Endothelial cell (in vitro differentiated cells): ENCODE measurements around the gene ZNF407. TPM values are rescaled to one million over a fixed set of nuclear protein-coding genes. Genes with fewer than 3 reads are reported as not detected.

ENCODE experiments used
- DNase-seq: peaks from one replicate; pipeline ENCODE4 v3.0.0; 2021; ENCODE audit warnings: low spot score
- H3K27ac Mint-ChIP-seq: one replicate; pipeline ENCODE4 v1.8.0; 2021; ENCODE audit warnings: mixed read lengths, inconsistent platforms; ENCODE audit not compliant: unreplicated experiment
- H3K27me3 Mint-ChIP-seq: one replicate; pipeline ENCODE4 v1.8.0; 2021; ENCODE audit warnings: mild to moderate bottlenecking, moderate library complexity, mixed read lengths, inconsistent platforms; ENCODE audit not compliant: unreplicated experiment
- H3K36me3 Mint-ChIP-seq: one replicate; pipeline ENCODE4 v1.8.0; 2021; ENCODE audit warnings: mild to moderate bottlenecking, low read depth, mixed read lengths, inconsistent platforms; ENCODE audit not compliant: unreplicated experiment
- H3K4me1 Mint-ChIP-seq: one replicate; pipeline ENCODE4 v1.8.0; 2021; ENCODE audit warnings: mild to moderate bottlenecking, mixed read lengths, inconsistent platforms; ENCODE audit not compliant: unreplicated experiment
- H3K4me3 Mint-ChIP-seq: one replicate; pipeline ENCODE4 v1.8.0; 2021; ENCODE audit warnings: mild to moderate bottlenecking, mixed read lengths, inconsistent platforms; ENCODE audit not compliant: unreplicated experiment
- H3K9me3 Mint-ChIP-seq: one replicate; pipeline ENCODE4 v1.8.0; 2021; ENCODE audit warnings: mixed read lengths, inconsistent platforms; ENCODE audit not compliant: unreplicated experiment
- total RNA-seq: library from RNA; stranded (reverse); fragmentation: NEBNext Ultra II Directional; extraction: Animal tissue kit (Norgen Biotek cat#: 25700); gene quantifications from one replicate; pipeline ENCODE4 v1.2.1, GENCODE V29; 2021; ENCODE audit not compliant: unreplicated experiment
- TF ChIP-seq, protein P1 (sequence below): fragments of 200-600 bp; sonication (generic); IDR thresholded peaks from one replicate; pipeline ENCODE4 v1.5.0; 2021; ENCODE audit warnings: antibody characterized with exemption; ENCODE audit not compliant: unreplicated experiment

The ZNF407 gene
- total RNA-seq, 1 donor from 2014 or later: 16.8 TPM

DNA sequence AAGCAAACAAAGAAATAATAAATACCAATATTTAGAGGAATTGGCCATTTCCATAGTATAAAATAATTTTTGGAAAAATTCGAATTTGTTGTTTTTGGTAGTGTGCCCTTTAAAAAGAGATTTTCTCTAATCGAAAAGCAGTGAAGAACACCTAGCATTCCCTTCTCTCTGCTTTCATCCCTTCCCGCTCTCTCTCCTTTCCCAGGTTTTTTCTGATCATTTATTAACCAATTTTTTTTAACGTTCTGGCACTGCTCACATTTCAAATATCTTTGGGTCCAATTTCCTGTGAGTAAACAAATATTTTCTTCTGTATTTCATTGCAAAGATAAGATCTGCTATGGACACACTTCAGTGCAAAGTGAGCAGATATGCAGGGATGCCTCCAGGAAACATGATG is 101.2 kb downstream of the ZNF407 start:
- no peak overlapping the region for H3K27ac Mint-ChIP-seq
- H3K4me1 Mint-ChIP-seq: no peaks in the 10 kb centered on the region
- TF ChIP-seq, protein P1, sequence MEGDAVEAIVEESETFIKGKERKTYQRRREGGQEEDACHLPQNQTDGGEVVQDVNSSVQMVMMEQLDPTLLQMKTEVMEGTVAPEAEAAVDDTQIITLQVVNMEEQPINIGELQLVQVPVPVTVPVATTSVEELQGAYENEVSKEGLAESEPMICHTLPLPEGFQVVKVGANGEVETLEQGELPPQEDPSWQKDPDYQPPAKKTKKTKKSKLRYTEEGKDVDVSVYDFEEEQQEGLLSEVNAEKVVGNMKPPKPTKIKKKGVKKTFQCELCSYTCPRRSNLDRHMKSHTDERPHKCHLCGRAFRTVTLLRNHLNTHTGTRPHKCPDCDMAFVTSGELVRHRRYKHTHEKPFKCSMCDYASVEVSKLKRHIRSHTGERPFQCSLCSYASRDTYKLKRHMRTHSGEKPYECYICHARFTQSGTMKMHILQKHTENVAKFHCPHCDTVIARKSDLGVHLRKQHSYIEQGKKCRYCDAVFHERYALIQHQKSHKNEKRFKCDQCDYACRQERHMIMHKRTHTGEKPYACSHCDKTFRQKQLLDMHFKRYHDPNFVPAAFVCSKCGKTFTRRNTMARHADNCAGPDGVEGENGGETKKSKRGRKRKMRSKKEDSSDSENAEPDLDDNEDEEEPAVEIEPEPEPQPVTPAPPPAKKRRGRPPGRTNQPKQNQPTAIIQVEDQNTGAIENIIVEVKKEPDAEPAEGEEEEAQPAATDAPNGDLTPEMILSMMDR: no peak

GRCh38 chr18:74699455-74699854 is 101.8 kb downstream of the ZNF407 start:
- Mint-ChIP-seq H3K36me3 (no peaks in the 10 kb centered on the region), H3K27me3 (no peaks in the 10 kb centered on the region), H3K4me3 (no peak overlapping the region), H3K9me3 (no peaks in the 10 kb centered on the region), H3K4me1 (no peaks in the 10 kb centered on the region), H3K27ac (no peak overlapping the region)
- no peak for DNase-seq
- TF ChIP-seq, protein P1: no peak

More for the DNA sequence above, 101.2 kb downstream of the ZNF407 start:
- Mint-ChIP-seq H3K4me3 (no peak overlapping the region), H3K9me3 (no peaks in the 10 kb centered on the region), H3K27me3 (no peaks in the 10 kb centered on the region), H3K36me3 (no peaks in the 10 kb centered on the region)
- DNase-seq: no peak

DNA sequence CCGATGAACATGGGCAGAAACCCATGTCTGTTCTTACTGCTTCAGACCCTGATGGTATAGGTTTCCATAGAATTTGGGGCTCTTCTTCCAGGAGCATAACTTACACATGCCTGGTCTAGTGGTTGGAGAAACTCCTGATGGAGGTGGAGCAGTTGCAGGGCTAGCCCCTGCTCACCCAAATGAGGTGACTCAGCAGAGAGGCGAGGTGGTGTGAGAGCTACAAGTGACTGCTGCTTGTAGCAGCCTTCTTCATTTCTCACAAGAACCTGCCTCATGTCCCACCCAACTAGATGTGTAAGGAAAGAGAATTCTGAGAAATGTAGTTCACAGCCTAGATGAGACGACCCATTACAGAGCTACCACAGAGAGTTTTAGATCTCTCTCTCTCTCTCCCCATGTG is 105.3 kb downstream of the ZNF407 start:
- Mint-ChIP-seq H3K27ac (no peak overlapping the region), H3K9me3 (no peaks in the 10 kb centered on the region), H3K4me1 (no peaks in the 10 kb centered on the region), H3K27me3 (no peaks in the 10 kb centered on the region), H3K4me3 (no peak overlapping the region), H3K36me3 (no peaks in the 10 kb centered on the region)
- DNase-seq: no peak
- TF ChIP-seq, protein P1: no peak

- no peak overlapping the region for H3K4me3 Mint-ChIP-seq
- peaks cover 4% of the 10 kb centered on the region for H3K4me1 Mint-ChIP-seq
- TF ChIP-seq, protein P1: no peak
- no peak overlapping the region for H3K27ac Mint-ChIP-seq
- H3K27me3 Mint-ChIP-seq: peaks cover 3% of the 10 kb centered on the region
- H3K36me3 Mint-ChIP-seq: peaks cover 4% of the 10 kb centered on the region
- DNase-seq: no peak
- H3K9me3 Mint-ChIP-seq: no peaks in the 10 kb centered on the region
Observed at GRCh38 chr18:74708169-74708568, 110.5 kb downstream of the ZNF407 start.

DNA sequence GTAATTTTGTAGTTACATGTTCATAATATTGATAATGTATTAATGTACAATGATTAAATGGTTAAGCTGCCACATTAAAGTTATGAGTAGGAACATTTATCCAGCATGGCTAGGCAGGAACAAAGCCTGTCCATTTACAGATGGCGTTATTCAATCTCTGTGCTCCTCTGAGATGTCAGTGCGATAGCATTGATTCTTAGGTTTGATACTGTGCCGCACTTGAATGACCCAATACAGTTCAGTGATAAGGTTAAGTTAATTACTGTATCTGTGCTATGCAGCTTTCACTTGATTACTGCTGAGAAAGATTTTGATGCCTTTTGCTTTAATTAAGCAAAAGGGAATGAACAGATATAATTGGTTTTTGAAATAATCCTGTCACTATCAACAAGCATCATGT is 111.8 kb downstream of the ZNF407 start:
- Mint-ChIP-seq H3K4me1 (peaks cover 4% of the 10 kb centered on the region), H3K27me3 (peaks cover 3% of the 10 kb centered on the region), H3K36me3 (peaks cover 4% of the 10 kb centered on the region), H3K9me3 (no peaks in the 10 kb centered on the region), H3K4me3 (no peak overlapping the region), H3K27ac (no peak overlapping the region)
- DNase-seq: no peak
- TF ChIP-seq, protein P1: no peak
